Stimulated activated CD8-positive, alpha-beta memory T cell treated with anti-CD3 and anti-CD28 coated beads, Interleukin-12 subunit alpha, Interleukin-12 subunit beta, amount 100 ng/mL, for 1 hour (primary cell): ENCODE results near the gene SYNM.

Experiments
- DNase-seq: peaks from one replicate; pipeline ENCODE4 v3.0.0-alpha.2; 2020; ENCODE audit warnings: low read depth

The SYNM gene

GRCh38 chr15:99168601-99169580 lies 64.0 kb downstream of the SYNM start:
- DNase-seq: no peak

GRCh38 chr15:99169769-99170311 lies 65.0 kb downstream of the SYNM start:
- DNase-seq: no peak

GRCh38 chr15:99170476-99171065 lies 65.7 kb downstream of the SYNM start:
- no peak for DNase-seq

- DNase-seq: no peak
Observed at GRCh38 chr15:99172171-99172570, 67.3 kb downstream of the SYNM start.

- DNase-seq: no peak
Observed at GRCh38 chr15:99172989-99173388, 68.1 kb downstream of the SYNM start.

GRCh38 chr15:99174567-99175395 lies 69.9 kb downstream of the SYNM start:
- no peak for DNase-seq

- DNase-seq: no peak
Observed at GRCh38 chr15:99176757-99177156, 71.9 kb downstream of the SYNM start.

GRCh38 chr15:99177679-99178078 lies 72.8 kb downstream of the SYNM start:
- DNase-seq: no peak

GRCh38 chr15:99180086-99180963 lies 75.4 kb downstream of the SYNM start:
- no peak for DNase-seq

GRCh38 chr15:99180964-99181306 lies 76.1 kb downstream of the SYNM start:
- no peak for DNase-seq

GRCh38 chr15:99181545-99181971 lies 76.7 kb downstream of the SYNM start:
- no peak for DNase-seq

- no peak for DNase-seq
Observed at GRCh38 chr15:99182791-99183190, 77.9 kb downstream of the SYNM start.
